ENCODE measurements around the gene ITGA5.

ITGA5 gene

DNA sequence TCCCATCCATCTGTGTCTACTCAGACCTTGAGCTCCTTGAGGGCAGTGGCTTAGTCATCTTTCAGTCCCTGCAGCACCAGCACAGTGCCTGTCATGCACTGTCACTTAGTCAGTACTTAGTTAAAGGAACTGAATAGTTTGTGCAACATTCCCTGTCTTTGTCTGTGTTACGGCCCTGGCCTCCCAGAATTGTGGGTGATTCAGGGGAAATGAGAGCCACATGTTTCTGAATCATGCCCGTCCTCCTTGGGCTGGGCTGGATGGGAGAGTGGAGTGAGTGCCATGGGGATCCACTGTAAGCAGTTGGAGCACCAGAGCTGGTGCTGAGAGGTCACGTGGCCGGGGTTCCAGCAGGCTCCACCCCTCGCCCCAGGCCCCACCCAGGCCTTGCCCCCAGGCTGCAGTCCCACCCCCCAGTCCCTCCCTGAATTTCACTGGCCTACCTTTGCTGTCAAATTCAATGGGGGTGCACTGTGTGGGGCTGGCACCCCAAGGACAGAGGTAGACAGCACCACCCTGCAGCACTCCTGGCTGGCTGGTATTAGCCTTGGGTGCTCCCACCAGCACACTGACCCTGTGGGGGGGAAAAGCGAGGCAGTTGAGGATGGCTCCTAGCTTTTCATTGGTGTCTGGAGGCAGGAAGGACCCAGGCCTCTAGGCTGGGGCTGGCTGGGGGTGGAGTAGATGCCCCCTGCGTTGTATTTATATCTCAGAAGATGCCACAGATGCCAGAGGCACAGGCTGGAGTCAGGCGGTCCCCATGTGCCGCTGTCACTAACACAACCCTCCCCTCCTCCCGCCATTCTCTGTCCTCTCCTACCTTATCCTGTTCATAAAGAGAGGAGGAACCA is 7.5 kb downstream of the ITGA5 start:
- no peak for DNase-seq (ENCODE audit: low spot score)
- Histone ChIP-seq H3K4me3 (peak overlapping the region; percentile 93), H3K27ac (peak overlapping the region; percentile 35 to 85)
- TF ChIP-seq, protein P1, sequence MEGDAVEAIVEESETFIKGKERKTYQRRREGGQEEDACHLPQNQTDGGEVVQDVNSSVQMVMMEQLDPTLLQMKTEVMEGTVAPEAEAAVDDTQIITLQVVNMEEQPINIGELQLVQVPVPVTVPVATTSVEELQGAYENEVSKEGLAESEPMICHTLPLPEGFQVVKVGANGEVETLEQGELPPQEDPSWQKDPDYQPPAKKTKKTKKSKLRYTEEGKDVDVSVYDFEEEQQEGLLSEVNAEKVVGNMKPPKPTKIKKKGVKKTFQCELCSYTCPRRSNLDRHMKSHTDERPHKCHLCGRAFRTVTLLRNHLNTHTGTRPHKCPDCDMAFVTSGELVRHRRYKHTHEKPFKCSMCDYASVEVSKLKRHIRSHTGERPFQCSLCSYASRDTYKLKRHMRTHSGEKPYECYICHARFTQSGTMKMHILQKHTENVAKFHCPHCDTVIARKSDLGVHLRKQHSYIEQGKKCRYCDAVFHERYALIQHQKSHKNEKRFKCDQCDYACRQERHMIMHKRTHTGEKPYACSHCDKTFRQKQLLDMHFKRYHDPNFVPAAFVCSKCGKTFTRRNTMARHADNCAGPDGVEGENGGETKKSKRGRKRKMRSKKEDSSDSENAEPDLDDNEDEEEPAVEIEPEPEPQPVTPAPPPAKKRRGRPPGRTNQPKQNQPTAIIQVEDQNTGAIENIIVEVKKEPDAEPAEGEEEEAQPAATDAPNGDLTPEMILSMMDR (IDR thresholded peaks at IDR 0.05): no peak

DNA sequence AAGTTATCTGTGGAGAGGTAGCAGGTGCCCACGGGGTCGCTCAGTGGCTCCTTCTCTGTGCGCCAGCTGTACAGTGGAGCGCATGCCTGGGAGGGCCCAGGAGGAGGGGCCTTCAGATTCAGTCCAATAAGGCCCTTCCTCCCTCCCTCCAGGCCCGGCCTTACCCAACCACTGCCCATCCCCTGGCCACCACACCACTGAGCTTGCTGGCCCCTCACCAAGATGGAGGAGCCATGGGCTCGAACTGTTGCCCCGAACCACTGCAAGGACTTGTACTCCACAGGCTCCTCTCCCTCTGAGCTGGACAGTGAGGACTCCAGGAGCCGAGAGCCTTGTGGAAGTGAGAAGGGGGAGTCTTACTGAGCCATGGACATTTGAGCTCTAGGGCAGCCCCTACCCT is 9.8 kb downstream of the ITGA5 start:
- Histone ChIP-seq H3K27ac (peak overlapping the region in 1 of 2 donors; percentile 8), H3K4me3 (no peak overlapping the region)
- no peak for DNase-seq (ENCODE audit: low spot score)
- TF ChIP-seq, protein P1 (IDR thresholded peaks at IDR 0.05): no peak

DNA sequence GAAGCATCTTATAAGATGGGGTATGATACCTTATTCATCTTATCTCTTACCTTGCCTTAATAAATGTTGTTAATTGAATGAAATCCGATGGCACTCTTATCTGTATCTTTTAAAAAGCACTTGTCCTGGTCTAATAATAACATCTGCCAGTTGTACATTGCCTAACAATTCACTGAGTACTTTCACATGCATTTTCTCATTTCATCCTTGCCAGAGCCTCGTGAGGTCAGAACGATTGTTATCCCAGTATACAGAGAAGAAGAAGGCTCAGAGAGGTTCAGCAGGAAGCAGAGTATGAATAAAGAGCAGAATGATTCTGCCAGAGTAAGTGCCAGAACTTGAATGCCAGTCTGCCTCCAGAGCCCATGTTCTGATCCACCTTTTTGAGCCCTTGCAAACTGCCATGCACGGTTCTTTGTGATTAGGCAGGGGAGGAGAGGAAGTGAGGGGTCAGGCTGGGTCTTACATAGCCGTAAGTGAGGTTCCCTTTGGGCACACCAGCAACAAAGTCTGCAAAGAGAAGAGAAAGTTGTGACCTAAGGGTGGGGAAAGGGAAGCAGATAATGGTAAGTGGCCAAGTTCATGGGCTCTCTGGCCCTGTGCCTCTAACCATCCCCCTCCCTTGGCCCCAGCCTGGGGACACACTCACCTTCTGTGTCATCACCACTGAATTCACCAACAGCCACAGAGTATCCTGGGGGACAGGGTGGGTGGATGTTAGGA is 11.7 kb downstream of the ITGA5 start:
- peak overlapping the region in 1 of 2 donors; percentile 58 for H3K27ac ChIP-seq
- no peak overlapping the region for H3K4me3 ChIP-seq
- TF ChIP-seq, protein P1 (IDR thresholded peaks at IDR 0.05): no peak
- no peak for DNase-seq (ENCODE audit: low spot score)

DNA sequence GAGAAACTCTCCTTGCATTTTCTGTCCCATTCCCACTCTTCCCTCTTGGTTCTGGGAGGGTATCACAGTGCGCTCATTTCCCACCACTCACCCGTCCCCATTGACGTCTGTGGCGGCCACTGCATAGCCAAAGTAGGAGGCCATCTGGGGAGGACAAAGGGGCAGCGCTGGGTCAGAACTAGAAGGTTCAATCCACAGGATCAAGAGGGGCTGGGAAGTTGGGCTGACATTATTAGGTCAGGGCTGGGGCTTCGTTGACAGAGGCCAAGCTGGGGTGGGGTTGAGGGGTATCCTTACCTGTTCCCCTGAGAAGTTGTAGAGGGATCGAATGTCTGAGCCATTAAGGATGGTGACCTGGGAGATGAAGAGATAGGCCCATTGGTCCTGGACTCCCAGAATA is 13.5 kb downstream of the ITGA5 start:
- peak overlapping the region in 1 of 2 donors; percentile 2 for H3K27ac ChIP-seq
- DNase-seq (ENCODE audit: low spot score): no peak

DNA sequence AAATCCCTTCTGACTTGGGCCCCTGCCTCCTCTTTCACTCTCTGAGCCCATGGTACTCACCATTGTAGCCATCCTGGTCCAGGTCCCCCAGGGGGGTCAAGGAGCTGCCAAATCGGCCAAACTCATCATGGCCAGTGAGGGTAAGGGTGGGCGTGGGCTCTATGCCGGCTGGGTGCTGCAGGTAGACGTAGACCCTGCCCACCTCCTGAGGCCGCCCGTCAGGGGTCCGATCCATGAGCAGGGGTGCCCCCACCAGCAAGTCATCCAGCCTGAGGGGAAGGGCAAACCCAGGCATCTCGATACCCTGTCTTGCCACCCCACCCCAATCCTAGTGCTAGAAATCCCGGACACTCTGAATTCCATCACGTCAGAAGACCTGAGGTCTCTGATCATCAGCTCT is 14.0 kb downstream of the ITGA5 start:
- Histone ChIP-seq H3K27ac (no peak overlapping the region), H3K4me3 (no peak overlapping the region)
- DNase-seq (ENCODE audit: low spot score): no peak
- TF ChIP-seq, protein P1 (IDR thresholded peaks at IDR 0.05): no peak

More for the DNA sequence above, 13.5 kb downstream of the ITGA5 start:
- TF ChIP-seq, protein P1 (IDR thresholded peaks at IDR 0.05): no peak
- H3K4me3 ChIP-seq: no peak overlapping the region

DNA sequence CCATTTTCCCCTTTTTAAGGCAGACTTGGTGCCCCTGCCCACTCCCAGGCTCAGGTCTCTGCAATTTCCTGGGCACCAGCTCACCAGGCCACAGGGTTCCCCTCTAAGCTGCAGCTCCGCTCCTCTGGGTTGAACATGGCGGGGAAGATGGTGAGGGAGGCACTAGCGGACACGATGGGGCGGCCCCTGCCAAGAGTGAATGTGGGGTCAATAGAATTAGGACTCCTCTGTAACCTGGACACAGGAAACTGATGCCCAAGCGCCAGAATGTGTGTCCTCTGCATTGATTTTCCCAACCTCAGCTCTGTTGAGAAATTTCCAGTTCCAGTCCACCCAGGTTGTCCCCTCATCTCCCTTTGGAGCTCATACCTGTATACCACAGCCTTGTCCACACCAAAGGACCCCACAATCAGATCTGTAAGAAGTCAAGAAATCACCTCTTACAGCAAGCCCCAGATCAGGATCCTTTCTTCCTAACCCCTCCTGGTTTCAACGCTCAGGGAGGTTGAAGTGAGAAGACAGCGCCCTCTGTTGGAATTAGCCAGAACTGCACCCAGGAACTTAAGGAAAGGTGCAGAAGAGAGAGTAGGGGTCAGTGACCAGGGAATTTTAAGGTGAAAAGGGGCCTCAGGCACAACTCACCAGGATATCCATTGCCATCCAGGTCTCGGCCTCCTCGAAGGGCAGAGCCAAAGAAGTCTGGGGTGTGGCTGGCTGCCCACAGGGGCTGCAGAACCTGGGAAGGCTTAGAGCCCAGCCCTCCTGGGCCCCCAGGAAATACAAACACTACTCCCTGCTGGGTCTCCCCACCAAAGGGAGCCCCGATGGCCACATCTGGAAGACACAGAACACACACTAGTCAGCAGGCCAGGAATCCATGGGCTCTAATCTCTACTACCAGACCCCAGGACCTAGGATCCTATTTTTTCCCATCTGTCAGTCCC is 14.7 kb downstream of the ITGA5 start:
- peak overlapping the region in 1 of 2 donors; percentile 30 for H3K27ac ChIP-seq
- TF ChIP-seq, protein P1 (IDR thresholded peaks at IDR 0.05): peak; percentile 93

More for the DNA sequence above, 14.7 kb downstream of the ITGA5 start:
- DNase-seq (ENCODE audit: low spot score): no peak
- H3K4me3 ChIP-seq: no peak overlapping the region

Data from coronary artery (tissue), 2 donors.